ENCODE data around the gene CCDC85C. TPM values are rescaled to one million over a fixed set of nuclear protein-coding genes. Genes with fewer than 3 reads are reported as not detected.

Gene CCDC85C
- polyA plus RNA-seq, 1 of the 3 experiments (the other 2 are of a cell fraction), result 9.6 TPM

DNA sequence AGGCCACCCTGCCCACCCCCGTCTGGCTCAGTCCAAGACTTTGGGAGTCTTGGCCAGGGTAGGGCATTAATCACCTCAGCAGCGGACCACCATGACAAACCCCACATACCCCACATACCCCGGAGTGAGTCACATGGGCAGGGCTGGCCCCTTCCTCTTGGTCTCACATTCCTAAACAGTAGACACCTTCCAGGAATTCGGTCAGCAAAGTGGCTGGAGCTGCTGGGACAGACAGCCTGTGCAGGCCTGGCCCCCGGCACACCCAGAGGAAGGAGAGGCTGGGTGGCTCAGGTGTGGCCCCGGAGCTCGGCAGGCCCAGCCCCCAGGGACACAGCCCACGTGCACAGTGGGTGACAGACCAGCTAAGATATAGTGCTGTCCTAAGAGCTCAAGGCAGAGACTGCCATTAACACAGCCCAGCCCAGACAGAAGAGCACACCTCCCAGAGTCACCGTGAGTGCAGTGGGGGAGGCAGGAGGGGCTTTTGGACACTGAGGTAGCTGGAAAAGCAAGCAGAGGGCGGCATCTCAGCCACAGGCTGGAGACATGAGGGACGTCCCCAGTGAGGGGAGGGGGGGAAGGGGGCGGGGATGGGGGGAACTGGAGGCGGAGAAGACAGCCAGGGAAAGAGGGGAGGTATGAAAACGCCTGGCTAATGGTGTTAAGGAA is 24.0 kb downstream of the CCDC85C start:
- Histone ChIP-seq H3K9me3 (no peaks in the 10 kb centered on the region), H4K20me1 (ENCODE audit: insufficient read depth) (peaks cover 15% of the 10 kb centered on the region), H3K27me3 (ENCODE audit: insufficient read depth) (no peaks in the 10 kb centered on the region), H3K27ac (ENCODE audit: low read depth in 2 of 2, low read length in 1 of 2) (peak overlapping the region in 1 of 2 experiments; percentile 1; a peak in 2 of 4 replicates), H2AFZ (ENCODE audit: low read depth) (no peak overlapping the region), H3K9me2 (no peaks in the 10 kb centered on the region), H3K9ac (no peak overlapping the region), H3K36me3 (replicated peaks in 1 of 2; ENCODE audit: control insufficient read depth in 1 of 2, insufficient read depth in 2 of 2, low read length in 1 of 2) (no peaks in the 10 kb centered on the region), H3K4me1 (ENCODE audit: control insufficient read depth in 1 of 2, insufficient read depth in 2 of 2, low read depth in 1 of 2, low read length in 1 of 2) (peaks cover 31 to 66% of the 10 kb centered on the region in 2 experiments), H3K79me2 (ENCODE audit: insufficient read depth) (peaks cover 80% of the 10 kb centered on the region), H3K4me2 (peak overlapping the region; percentile 47; the same call in 1 of the 2 replicates), H3K4me3 (ENCODE audit: low read depth in 2 of 2, low read length in 1 of 2) (no peak overlapping the region), H3F3A (replicated peaks; ENCODE audit: insufficient read depth) (peaks cover 7% of the 10 kb centered on the region)
- ChIA-PET POLR2A (no interaction called here), CTCF (no interaction called here)
- DNase-seq, result peak; percentile 64
- 33% methylated on average over 8 of the region's 14 CpGs for WGBS (ENCODE audit: low lambda C conversion rate)
- TF ChIP-seq CHD2 (IDR thresholded peaks at IDR 0.05; ENCODE audit: low read length, partially characterized antibody) (no peak), YY1 (IDR thresholded peaks at IDR 0.05; ENCODE audit: low read depth) (no peak), RAD21 (IDR thresholded peaks at IDR 0.05; ENCODE audit: low read length) (no peak), EP300 (IDR thresholded peaks at IDR 0.05; ENCODE audit: borderline replicate concordance in 1 of 2, low read depth in 1 of 2, low read length in 1 of 2) (peak in 1 of 2 experiments; percentile 75; a peak in 2 of 4 replicates), SIN3A (IDR thresholded peaks at IDR 0.05; ENCODE audit: borderline replicate concordance, low read depth, low read length) (no peak), FOXJ3 (CRISPR knock-in tag; IDR thresholded peaks at IDR 0.05) (no peak), RFX5 (IDR thresholded peaks at IDR 0.05; ENCODE audit: low read length) (no peak), ELF1 (IDR thresholded peaks at IDR 0.05) (no peak), TAF1 (IDR thresholded peaks at IDR 0.05; ENCODE audit: borderline replicate concordance, low read depth, low read length) (no peak), FOXM1 (IDR thresholded peaks at IDR 0.05; ENCODE audit: low read depth) (no peak), JUND (IDR thresholded peaks at IDR 0.05) (no peak; the same call in 1 of the 2 replicates), RCOR1 (IDR thresholded peaks at IDR 0.05; ENCODE audit: low read length) (no peak), EZH2phosphoT487 (IDR thresholded peaks at IDR 0.05; ENCODE audit: borderline replicate concordance, low read depth) (no peak), MXI1 (IDR thresholded peaks at IDR 0.05; ENCODE audit: low read depth, low read length) (no peak), GATA2 (CRISPR knock-in tag; IDR thresholded peaks at IDR 0.05) (no peak), TCF12 (IDR thresholded peaks at IDR 0.05) (peak; percentile 72), POLR2AphosphoS5 (IDR thresholded peaks at IDR 0.05; ENCODE audit: low read depth, low read length) (no peak), NRF1 (IDR thresholded peaks at IDR 0.05; ENCODE audit: low read depth, low read length) (no peak), RXRA (IDR thresholded peaks at IDR 0.05; ENCODE audit: borderline replicate concordance, low read depth) (peak; percentile 64; the same call in 1 of the 2 replicates)
- TF ChIP-seq, protein P1, sequence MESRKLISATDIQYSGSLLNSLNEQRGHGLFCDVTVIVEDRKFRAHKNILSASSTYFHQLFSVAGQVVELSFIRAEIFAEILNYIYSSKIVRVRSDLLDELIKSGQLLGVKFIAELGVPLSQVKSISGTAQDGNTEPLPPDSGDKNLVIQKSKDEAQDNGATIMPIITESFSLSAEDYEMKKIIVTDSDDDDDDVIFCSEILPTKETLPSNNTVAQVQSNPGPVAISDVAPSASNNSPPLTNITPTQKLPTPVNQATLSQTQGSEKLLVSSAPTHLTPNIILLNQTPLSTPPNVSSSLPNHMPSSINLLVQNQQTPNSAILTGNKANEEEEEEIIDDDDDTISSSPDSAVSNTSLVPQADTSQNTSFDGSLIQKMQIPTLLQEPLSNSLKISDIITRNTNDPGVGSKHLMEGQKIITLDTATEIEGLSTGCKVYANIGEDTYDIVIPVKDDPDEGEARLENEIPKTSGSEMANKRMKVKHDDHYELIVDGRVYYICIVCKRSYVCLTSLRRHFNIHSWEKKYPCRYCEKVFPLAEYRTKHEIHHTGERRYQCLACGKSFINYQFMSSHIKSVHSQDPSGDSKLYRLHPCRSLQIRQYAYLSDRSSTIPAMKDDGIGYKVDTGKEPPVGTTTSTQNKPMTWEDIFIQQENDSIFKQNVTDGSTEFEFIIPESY (IDR thresholded peaks at IDR 0.05; ENCODE audit: borderline replicate concordance, low read depth), result no peak
- TF ChIP-seq, protein P2, sequence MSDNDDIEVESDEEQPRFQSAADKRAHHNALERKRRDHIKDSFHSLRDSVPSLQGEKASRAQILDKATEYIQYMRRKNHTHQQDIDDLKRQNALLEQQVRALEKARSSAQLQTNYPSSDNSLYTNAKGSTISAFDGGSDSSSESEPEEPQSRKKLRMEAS (IDR thresholded peaks at IDR 0.05; ENCODE audit: low read depth), result no peak
- TF ChIP-seq, protein P3, sequence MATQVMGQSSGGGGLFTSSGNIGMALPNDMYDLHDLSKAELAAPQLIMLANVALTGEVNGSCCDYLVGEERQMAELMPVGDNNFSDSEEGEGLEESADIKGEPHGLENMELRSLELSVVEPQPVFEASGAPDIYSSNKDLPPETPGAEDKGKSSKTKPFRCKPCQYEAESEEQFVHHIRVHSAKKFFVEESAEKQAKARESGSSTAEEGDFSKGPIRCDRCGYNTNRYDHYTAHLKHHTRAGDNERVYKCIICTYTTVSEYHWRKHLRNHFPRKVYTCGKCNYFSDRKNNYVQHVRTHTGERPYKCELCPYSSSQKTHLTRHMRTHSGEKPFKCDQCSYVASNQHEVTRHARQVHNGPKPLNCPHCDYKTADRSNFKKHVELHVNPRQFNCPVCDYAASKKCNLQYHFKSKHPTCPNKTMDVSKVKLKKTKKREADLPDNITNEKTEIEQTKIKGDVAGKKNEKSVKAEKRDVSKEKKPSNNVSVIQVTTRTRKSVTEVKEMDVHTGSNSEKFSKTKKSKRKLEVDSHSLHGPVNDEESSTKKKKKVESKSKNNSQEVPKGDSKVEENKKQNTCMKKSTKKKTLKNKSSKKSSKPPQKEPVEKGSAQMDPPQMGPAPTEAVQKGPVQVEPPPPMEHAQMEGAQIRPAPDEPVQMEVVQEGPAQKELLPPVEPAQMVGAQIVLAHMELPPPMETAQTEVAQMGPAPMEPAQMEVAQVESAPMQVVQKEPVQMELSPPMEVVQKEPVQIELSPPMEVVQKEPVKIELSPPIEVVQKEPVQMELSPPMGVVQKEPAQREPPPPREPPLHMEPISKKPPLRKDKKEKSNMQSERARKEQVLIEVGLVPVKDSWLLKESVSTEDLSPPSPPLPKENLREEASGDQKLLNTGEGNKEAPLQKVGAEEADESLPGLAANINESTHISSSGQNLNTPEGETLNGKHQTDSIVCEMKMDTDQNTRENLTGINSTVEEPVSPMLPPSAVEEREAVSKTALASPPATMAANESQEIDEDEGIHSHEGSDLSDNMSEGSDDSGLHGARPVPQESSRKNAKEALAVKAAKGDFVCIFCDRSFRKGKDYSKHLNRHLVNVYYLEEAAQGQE (IDR thresholded peaks at IDR 0.05; ENCODE audit: low read depth, low read length), result no peak
- TF ChIP-seq, protein P4, sequence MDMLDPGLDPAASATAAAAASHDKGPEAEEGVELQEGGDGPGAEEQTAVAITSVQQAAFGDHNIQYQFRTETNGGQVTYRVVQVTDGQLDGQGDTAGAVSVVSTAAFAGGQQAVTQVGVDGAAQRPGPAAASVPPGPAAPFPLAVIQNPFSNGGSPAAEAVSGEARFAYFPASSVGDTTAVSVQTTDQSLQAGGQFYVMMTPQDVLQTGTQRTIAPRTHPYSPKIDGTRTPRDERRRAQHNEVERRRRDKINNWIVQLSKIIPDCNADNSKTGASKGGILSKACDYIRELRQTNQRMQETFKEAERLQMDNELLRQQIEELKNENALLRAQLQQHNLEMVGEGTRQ (IDR thresholded peaks at IDR 0.05; ENCODE audit: borderline replicate concordance, low read depth, low read length), result no peak
- TF ChIP-seq, protein P5, sequence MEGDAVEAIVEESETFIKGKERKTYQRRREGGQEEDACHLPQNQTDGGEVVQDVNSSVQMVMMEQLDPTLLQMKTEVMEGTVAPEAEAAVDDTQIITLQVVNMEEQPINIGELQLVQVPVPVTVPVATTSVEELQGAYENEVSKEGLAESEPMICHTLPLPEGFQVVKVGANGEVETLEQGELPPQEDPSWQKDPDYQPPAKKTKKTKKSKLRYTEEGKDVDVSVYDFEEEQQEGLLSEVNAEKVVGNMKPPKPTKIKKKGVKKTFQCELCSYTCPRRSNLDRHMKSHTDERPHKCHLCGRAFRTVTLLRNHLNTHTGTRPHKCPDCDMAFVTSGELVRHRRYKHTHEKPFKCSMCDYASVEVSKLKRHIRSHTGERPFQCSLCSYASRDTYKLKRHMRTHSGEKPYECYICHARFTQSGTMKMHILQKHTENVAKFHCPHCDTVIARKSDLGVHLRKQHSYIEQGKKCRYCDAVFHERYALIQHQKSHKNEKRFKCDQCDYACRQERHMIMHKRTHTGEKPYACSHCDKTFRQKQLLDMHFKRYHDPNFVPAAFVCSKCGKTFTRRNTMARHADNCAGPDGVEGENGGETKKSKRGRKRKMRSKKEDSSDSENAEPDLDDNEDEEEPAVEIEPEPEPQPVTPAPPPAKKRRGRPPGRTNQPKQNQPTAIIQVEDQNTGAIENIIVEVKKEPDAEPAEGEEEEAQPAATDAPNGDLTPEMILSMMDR (IDR thresholded peaks at IDR 0.05), result no peak
- TF ChIP-seq, protein P6, sequence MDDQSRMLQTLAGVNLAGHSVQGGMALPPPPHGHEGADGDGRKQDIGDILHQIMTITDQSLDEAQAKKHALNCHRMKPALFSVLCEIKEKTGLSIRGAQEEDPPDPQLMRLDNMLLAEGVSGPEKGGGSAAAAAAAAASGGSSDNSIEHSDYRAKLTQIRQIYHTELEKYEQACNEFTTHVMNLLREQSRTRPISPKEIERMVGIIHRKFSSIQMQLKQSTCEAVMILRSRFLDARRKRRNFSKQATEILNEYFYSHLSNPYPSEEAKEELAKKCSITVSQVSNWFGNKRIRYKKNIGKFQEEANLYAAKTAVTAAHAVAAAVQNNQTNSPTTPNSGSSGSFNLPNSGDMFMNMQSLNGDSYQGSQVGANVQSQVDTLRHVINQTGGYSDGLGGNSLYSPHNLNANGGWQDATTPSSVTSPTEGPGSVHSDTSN (IDR thresholded peaks at IDR 0.05), result peak; percentile 75
